Measurements from ENCODE around the gene TAF3. TPM values are rescaled to one million over a fixed set of nuclear protein-coding genes. Genes with fewer than 3 reads are reported as not detected.

TAF3 gene
- polyA plus RNA-seq, 3 donors = 1.6 to 3.9 (median 3.4) TPM

GRCh38 chr10:8057636-8058273 lies 239.4 kb downstream of the TAF3 start:
- no peak for TF ChIP-seq CTCF (IDR thresholded peaks at IDR 0.05)
- Mint-ChIP-seq H3K27ac (no peak overlapping the region), H3K27me3 (ENCODE audit: low read depth in 3 of 3) (peaks cover 87 to 98% (median 92%) of the 10 kb centered on the region in 3 donors), H3K36me3 (peaks cover 7 to 13% of the 10 kb centered on the region in 2 donors), H3K4me1 (peaks cover 49% of the 10 kb centered on the region), H3K4me3 (peak overlapping the region in 1 of 2 donors; percentile 92), H3K9me3 (peaks cover 0 to 45% (median 22%) of the 10 kb centered on the region in 7 donors)
- Histone ChIP-seq H3K4me2 (replicated peaks; ENCODE audit: extremely low read depth, low read length, poor library complexity, severe bottlenecking) (no peak overlapping the region), H3K36me3 (replicated peaks in 1 of 2; ENCODE audit: control insufficient read depth in 1 of 2, insufficient read depth in 2 of 2, low read length in 2 of 2) (no peaks in the 10 kb centered on the region), H3K4me1 (ENCODE audit: control insufficient read depth in 1 of 2, insufficient read depth in 2 of 2, low read length in 2 of 2) (peaks cover 33 to 56% of the 10 kb centered on the region in 2 donors), H3K79me2 (ENCODE audit: insufficient read depth, low read length) (no peaks in the 10 kb centered on the region), H3K4me3 (replicated peaks in 1 of 3; ENCODE audit: low read depth in 2 of 3, low read length in 3 of 3) (no peak overlapping the region), H4K20me1 (ENCODE audit: insufficient read depth, low read length) (no peaks in the 10 kb centered on the region), H3K27ac (ENCODE audit: low read depth in 1 of 2, low read length in 2 of 2) (no peak overlapping the region), H3K27me3 (ENCODE audit: control insufficient read depth in 2 of 2, insufficient read depth in 2 of 2, low read length in 2 of 2) (peaks cover 69 to 98% of the 10 kb centered on the region in 2 donors), H3K9ac (ENCODE audit: insufficient read depth, low read length, poor library complexity, severe bottlenecking) (no peak overlapping the region), H3K9me3 (replicated peaks in 1 of 2; ENCODE audit: control insufficient read depth in 1 of 2, insufficient read depth in 1 of 2, low read length in 2 of 2) (peaks cover 3 to 40% of the 10 kb centered on the region in 2 donors), H2AFZ (ENCODE audit: insufficient read depth, low read depth, low read length, poor library complexity, severe bottlenecking) (no peak overlapping the region)
- intact Hi-C loops (cut with micrococcal nuclease) = no loop called here
- no peak for DNase-seq
- WGBS (ENCODE audit: insufficient coverage) = 86% methylated on average over 10 of the region's 15 CpGs

- no peak overlapping the region for H2AFZ ChIP-seq (ENCODE audit: insufficient read depth, low read depth, low read length, poor library complexity, severe bottlenecking)
- H3K4me1 ChIP-seq (ENCODE audit: control insufficient read depth in 1 of 2, insufficient read depth in 2 of 2, low read length in 2 of 2) = peaks cover 28 to 49% of the 10 kb centered on the region in 2 donors
- no peak for DNase-seq
- H3K9me3 ChIP-seq (replicated peaks in 1 of 2; ENCODE audit: control insufficient read depth in 1 of 2, insufficient read depth in 1 of 2, low read length in 2 of 2) = peaks cover 3 to 33% of the 10 kb centered on the region in 2 donors
- no peak overlapping the region for H3K27ac ChIP-seq (ENCODE audit: low read depth in 1 of 2, low read length in 2 of 2)
- peak overlapping the region in 1 of 2 donors; percentile 53 for H3K4me3 Mint-ChIP-seq
- H3K36me3 ChIP-seq (replicated peaks in 1 of 2; ENCODE audit: control insufficient read depth in 1 of 2, insufficient read depth in 2 of 2, low read length in 2 of 2) = no peaks in the 10 kb centered on the region
- peaks cover 0 to 39% (median 18%) of the 10 kb centered on the region in 7 donors for H3K9me3 Mint-ChIP-seq
- 97% methylated on average over 29 of the region's 45 CpGs for WGBS (ENCODE audit: insufficient coverage)
- no peak overlapping the region for H3K4me2 ChIP-seq (replicated peaks; ENCODE audit: extremely low read depth, low read length, poor library complexity, severe bottlenecking)
- H3K36me3 Mint-ChIP-seq = peaks cover 7 to 13% of the 10 kb centered on the region in 2 donors
- H3K4me3 ChIP-seq (replicated peaks in 1 of 3; ENCODE audit: low read depth in 2 of 3, low read length in 3 of 3) = no peak overlapping the region
- intact Hi-C loops (cut with micrococcal nuclease) = no loop called here
- H4K20me1 ChIP-seq (ENCODE audit: insufficient read depth, low read length) = no peaks in the 10 kb centered on the region
- H3K9ac ChIP-seq (ENCODE audit: insufficient read depth, low read length, poor library complexity, severe bottlenecking) = no peak overlapping the region
- peaks cover 87 to 98% (median 91%) of the 10 kb centered on the region in 3 donors for H3K27me3 Mint-ChIP-seq (ENCODE audit: low read depth in 3 of 3)
- no peaks in the 10 kb centered on the region for H3K79me2 ChIP-seq (ENCODE audit: insufficient read depth, low read length)
- H3K4me1 Mint-ChIP-seq = peaks cover 44% of the 10 kb centered on the region
- H3K27me3 ChIP-seq (ENCODE audit: control insufficient read depth in 2 of 2, insufficient read depth in 2 of 2, low read length in 2 of 2) = peaks cover 61 to 97% of the 10 kb centered on the region in 2 donors
- H3K27ac Mint-ChIP-seq = no peak overlapping the region
- TF ChIP-seq CTCF (IDR thresholded peaks at IDR 0.05) = no peak
Observed at GRCh38 chr10:8058274-8059111, 240.2 kb downstream of the TAF3 start.
